WTC11 (cell line): ENCODE results near the gene BASP1. TPM values are rescaled to one million over a fixed set of nuclear protein-coding genes. Genes with fewer than 3 reads are reported as not detected.

Experiments
- ATAC-seq: fragments of 200-7000 bp; cut with Tn5 transposase; 2 replicates; pipeline ENCODE4 v1.10.0; 2021; ENCODE audit warnings: mild to moderate bottlenecking, moderate library complexity
- CTCF ChIA-PET: fragments of 300-600 bp; sonication (Branson Sonifier 250); formaldehyde crosslinking; loops from one replicate; lab custom pipeline; 2021; ENCODE audit warnings: antibody characterized with exemption; lab: Charles Lee
- POLR2A ChIA-PET: fragments of 350-600 bp; sonication (Branson Sonifier 250); formaldehyde crosslinking; loops from one replicate; lab custom pipeline; 2021; ENCODE audit warnings: antibody characterized with exemption; lab: Charles Lee
- DNase-seq: peaks from one replicate; pipeline ENCODE4 v3.0.0; 2021; ENCODE audit warnings: low spot score
- H3K27ac Mint-ChIP-seq: 2 replicates; pipeline ENCODE4 v1.8.0; 2021; ENCODE audit warnings: mixed read lengths
- H3K27me3 Mint-ChIP-seq: 2 replicates; pipeline ENCODE4 v1.8.0; 2021; ENCODE audit warnings: low read depth, mild to moderate bottlenecking, moderate library complexity, mixed read lengths
- H3K36me3 Mint-ChIP-seq: 2 replicates; pipeline ENCODE4 v1.8.0; 2021; ENCODE audit warnings: mixed read lengths
- H3K4me1 Mint-ChIP-seq: 2 replicates; pipeline ENCODE4 v1.8.0; 2022; ENCODE audit warnings: mixed read lengths
- H3K4me3 Mint-ChIP-seq: 2 replicates; pipeline ENCODE4 v1.8.0; 2021; ENCODE audit warnings: mild to moderate bottlenecking, moderate library complexity, mixed read lengths
- H3K9me3 Mint-ChIP-seq: 2 replicates; pipeline ENCODE4 v1.8.0; 2021; ENCODE audit warnings: mixed read lengths
- ATF1 ChIP-seq: sonication (generic); formaldehyde crosslinking; IDR thresholded peaks from 2 replicates; pipeline ENCODE4 v1.8.1; 2023; ENCODE audit warnings: mild to moderate bottlenecking, moderate library complexity, missing genetic modification reagents
- EMX1 ChIP-seq: fragments of 250-450 bp; sonication (Bioruptor Pico); IDR thresholded peaks from 2 replicates; pipeline ENCODE4 v1.8.0; 2021; ENCODE audit warnings: mild to moderate bottlenecking
- ESRRA ChIP-seq: sonication (generic); formaldehyde crosslinking; IDR thresholded peaks from 2 replicates; pipeline ENCODE4 v1.8.1; 2022; ENCODE audit warnings: mild to moderate bottlenecking, missing genetic modification reagents, borderline replicate concordance
- ETV6 ChIP-seq: sonication (generic); formaldehyde crosslinking; IDR thresholded peaks from 2 replicates; pipeline ENCODE4 v1.8.1; 2022; ENCODE audit warnings: mild to moderate bottlenecking, missing genetic modification reagents
- FOXJ3 ChIP-seq: sonication (generic); formaldehyde crosslinking; IDR thresholded peaks from 2 replicates; pipeline ENCODE4 v1.9.0; 2021; ENCODE audit warnings: missing genetic modification reagents, mild to moderate bottlenecking, borderline replicate concordance
- FOXK1 ChIP-seq: sonication (generic); formaldehyde crosslinking; IDR thresholded peaks from 2 replicates; pipeline ENCODE4 v1.8.0; 2022; ENCODE audit warnings: mild to moderate bottlenecking, moderate library complexity, missing genetic modification reagents
- FOXP1 ChIP-seq: sonication (generic); formaldehyde crosslinking; IDR thresholded peaks from 2 replicates; pipeline ENCODE4 v1.8.0; 2022; ENCODE audit warnings: missing genetic modification reagents, mild to moderate bottlenecking, moderate library complexity, borderline replicate concordance
- HMGA2 ChIP-seq: fragments of 250-450 bp; sonication (Bioruptor Pico); IDR thresholded peaks from 2 replicates; pipeline ENCODE4 v1.4.0; 2021; ENCODE audit warnings: mild to moderate bottlenecking, moderate library complexity
- JAZF1 ChIP-seq: fragments of 250-450 bp; sonication (Bioruptor Pico); IDR thresholded peaks from 2 replicates; pipeline ENCODE4 v1.9.0; 2021; ENCODE audit warnings: moderate library complexity, mild to moderate bottlenecking, inconsistent platforms
- TEAD4 ChIP-seq: sonication (generic); formaldehyde crosslinking; IDR thresholded peaks from 2 replicates; pipeline ENCODE4 v1.8.0; 2022; ENCODE audit warnings: mild to moderate bottlenecking, missing genetic modification reagents
- ZBTB21 ChIP-seq: sonication (generic); formaldehyde crosslinking; IDR thresholded peaks from 2 replicates; pipeline ENCODE4 v1.8.1; 2023; ENCODE audit warnings: mild to moderate bottlenecking, missing genetic modification reagents, borderline replicate concordance
- ZNF138 ChIP-seq: sonication (generic); formaldehyde crosslinking; conservative IDR thresholded peaks from 2 replicates; pipeline ENCODE4 v1.8.1; 2022; ENCODE audit warnings: mild to moderate bottlenecking, moderate library complexity, missing genetic modification reagents
- ZNF416 ChIP-seq: fragments of 250-450 bp; sonication (Bioruptor Pico); IDR thresholded peaks from 2 replicates; pipeline ENCODE4 v1.9.0; 2021; ENCODE audit warnings: mild to moderate bottlenecking, inconsistent platforms
- ZNF671 ChIP-seq: fragments of 250-450 bp; sonication (Bioruptor Pico); IDR thresholded peaks from 2 replicates; pipeline ENCODE4 v1.8.0; 2021; ENCODE audit warnings: mild to moderate bottlenecking
- total RNA-seq: library from RNA; stranded (reverse); gene quantifications from 3 replicates; pipeline ENCODE4 v1.2.3, GENCODE V29; 2021
- TF ChIP-seq, protein P1 (sequence below): sonication (generic); formaldehyde crosslinking; IDR thresholded peaks from 2 replicates; pipeline ENCODE4 v1.8.1; 2022; ENCODE audit warnings: low read depth, missing genetic modification reagents, borderline replicate concordance
- TF ChIP-seq, protein P2 (sequence below): sonication (generic); formaldehyde crosslinking; IDR thresholded peaks from 2 replicates; pipeline ENCODE4 v1.8.0; 2022; ENCODE audit warnings: mild to moderate bottlenecking, missing genetic modification reagents
- TF ChIP-seq, protein P3 (sequence below): sonication (generic); formaldehyde crosslinking; IDR thresholded peaks from 2 replicates; pipeline ENCODE4 v1.8.1; 2023; ENCODE audit warnings: mild to moderate bottlenecking, missing genetic modification reagents, moderate library complexity
- TF ChIP-seq, protein P4 (sequence below): fragments of 250-450 bp; sonication (Bioruptor Pico); IDR thresholded peaks from 2 replicates; pipeline ENCODE4 v1.9.0; 2021; ENCODE audit warnings: mild to moderate bottlenecking
- TF ChIP-seq, protein P5 (sequence below): sonication (generic); formaldehyde crosslinking; IDR thresholded peaks from 2 replicates; pipeline ENCODE4 v1.8.0; 2022; ENCODE audit warnings: missing genetic modification reagents
- TF ChIP-seq, protein P6 (sequence below): sonication (generic); formaldehyde crosslinking; conservative IDR thresholded peaks from 2 replicates; pipeline ENCODE4 v1.8.1; 2023; ENCODE audit warnings: mild to moderate bottlenecking, low read depth, missing genetic modification reagents, moderate library complexity

BASP1 gene
- total RNA-seq, 1 experiment from 2014 or later, result 108 TPM

DNA sequence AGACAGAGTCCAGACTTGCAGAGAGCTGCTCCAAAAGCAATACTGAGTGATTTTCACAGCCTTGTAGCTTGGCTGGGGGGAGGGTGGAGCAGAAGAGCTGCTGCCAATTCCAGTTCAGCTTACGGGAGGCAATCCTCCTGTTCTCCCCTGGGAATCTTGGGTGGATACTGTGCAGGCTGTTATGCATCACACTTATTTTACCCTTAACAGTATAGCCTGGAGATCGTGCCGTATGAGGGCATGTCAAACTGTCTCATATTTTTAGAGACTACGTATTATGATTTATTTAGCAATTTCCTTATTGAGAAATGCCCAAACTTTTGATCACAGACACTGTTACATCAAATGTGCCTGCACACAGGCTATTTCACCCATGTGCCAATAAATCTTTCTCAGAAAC lies 85.2 kb downstream of the BASP1 start (continued):
- TF ChIP-seq, protein P1, sequence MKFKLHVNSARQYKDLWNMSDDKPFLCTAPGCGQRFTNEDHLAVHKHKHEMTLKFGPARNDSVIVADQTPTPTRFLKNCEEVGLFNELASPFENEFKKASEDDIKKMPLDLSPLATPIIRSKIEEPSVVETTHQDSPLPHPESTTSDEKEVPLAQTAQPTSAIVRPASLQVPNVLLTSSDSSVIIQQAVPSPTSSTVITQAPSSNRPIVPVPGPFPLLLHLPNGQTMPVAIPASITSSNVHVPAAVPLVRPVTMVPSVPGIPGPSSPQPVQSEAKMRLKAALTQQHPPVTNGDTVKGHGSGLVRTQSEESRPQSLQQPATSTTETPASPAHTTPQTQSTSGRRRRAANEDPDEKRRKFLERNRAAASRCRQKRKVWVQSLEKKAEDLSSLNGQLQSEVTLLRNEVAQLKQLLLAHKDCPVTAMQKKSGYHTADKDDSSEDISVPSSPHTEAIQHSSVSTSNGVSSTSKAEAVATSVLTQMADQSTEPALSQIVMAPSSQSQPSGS (CRISPR knock-in tag), result no peak
- TF ChIP-seq, protein P2, sequence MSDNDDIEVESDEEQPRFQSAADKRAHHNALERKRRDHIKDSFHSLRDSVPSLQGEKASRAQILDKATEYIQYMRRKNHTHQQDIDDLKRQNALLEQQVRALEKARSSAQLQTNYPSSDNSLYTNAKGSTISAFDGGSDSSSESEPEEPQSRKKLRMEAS, result no peak
- TF ChIP-seq ZNF671, result no peak
- TF ChIP-seq, protein P3, sequence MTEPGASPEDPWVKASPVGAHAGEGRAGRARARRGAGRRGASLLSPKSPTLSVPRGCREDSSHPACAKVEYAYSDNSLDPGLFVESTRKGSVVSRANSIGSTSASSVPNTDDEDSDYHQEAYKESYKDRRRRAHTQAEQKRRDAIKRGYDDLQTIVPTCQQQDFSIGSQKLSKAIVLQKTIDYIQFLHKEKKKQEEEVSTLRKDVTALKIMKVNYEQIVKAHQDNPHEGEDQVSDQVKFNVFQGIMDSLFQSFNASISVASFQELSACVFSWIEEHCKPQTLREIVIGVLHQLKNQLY (CRISPR knock-in tag), result no peak
- TF ChIP-seq FOXP1 (CRISPR knock-in tag), result no peak
- TF ChIP-seq, protein P4, sequence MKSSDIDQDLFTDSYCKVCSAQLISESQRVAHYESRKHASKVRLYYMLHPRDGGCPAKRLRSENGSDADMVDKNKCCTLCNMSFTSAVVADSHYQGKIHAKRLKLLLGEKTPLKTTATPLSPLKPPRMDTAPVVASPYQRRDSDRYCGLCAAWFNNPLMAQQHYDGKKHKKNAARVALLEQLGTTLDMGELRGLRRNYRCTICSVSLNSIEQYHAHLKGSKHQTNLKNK (CRISPR knock-in tag), result no peak
- TF ChIP-seq, all 79 proteins: peak for 0

DNA sequence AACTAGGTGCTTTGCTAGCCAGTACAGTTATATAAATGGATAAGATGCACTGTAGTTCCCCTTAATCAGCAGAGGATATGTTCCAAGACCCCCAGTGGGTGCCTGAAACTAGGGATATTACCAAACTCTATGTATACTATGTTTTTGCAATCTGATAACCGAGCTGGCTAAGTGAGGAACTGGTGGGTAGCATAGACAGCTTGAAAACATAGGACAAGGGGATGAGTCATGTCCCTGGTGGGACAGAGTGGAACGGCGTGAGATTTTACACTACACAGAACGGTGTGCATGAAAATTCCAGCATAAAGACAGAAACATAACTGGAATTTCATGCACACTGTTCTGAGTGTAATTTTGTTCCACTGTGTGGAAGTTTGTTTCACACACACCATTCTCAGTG lies 86.9 kb downstream of the BASP1 start:
- no peak overlapping the region for H3K4me3 Mint-ChIP-seq
- CTCF ChIA-PET, result no interaction called here
- DNase-seq, result no peak
- H3K36me3 Mint-ChIP-seq, result no peaks in the 10 kb centered on the region
- POLR2A ChIA-PET, result no interaction called here
- no peaks in the 10 kb centered on the region for H3K27me3 Mint-ChIP-seq
- peaks cover 8% of the 10 kb centered on the region for H3K9me3 Mint-ChIP-seq
- H3K4me1 Mint-ChIP-seq, result peaks cover 9% of the 10 kb centered on the region
- H3K27ac Mint-ChIP-seq, result no peak overlapping the region
- TF ChIP-seq, protein P5, sequence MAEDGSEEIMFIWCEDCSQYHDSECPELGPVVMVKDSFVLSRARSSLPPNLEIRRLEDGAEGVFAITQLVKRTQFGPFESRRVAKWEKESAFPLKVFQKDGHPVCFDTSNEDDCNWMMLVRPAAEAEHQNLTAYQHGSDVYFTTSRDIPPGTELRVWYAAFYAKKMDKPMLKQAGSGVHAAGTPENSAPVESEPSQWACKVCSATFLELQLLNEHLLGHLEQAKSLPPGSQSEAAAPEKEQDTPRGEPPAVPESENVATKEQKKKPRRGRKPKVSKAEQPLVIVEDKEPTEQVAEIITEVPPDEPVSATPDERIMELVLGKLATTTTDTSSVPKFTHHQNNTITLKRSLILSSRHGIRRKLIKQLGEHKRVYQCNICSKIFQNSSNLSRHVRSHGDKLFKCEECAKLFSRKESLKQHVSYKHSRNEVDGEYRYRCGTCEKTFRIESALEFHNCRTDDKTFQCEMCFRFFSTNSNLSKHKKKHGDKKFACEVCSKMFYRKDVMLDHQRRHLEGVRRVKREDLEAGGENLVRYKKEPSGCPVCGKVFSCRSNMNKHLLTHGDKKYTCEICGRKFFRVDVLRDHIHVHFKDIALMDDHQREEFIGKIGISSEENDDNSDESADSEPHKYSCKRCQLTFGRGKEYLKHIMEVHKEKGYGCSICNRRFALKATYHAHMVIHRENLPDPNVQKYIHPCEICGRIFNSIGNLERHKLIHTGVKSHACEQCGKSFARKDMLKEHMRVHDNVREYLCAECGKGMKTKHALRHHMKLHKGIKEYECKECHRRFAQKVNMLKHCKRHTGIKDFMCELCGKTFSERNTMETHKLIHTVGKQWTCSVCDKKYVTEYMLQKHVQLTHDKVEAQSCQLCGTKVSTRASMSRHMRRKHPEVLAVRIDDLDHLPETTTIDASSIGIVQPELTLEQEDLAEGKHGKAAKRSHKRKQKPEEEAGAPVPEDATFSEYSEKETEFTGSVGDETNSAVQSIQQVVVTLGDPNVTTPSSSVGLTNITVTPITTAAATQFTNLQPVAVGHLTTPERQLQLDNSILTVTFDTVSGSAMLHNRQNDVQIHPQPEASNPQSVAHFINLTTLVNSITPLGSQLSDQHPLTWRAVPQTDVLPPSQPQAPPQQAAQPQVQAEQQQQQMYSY, result no peak
- TF ChIP-seq, protein P6, sequence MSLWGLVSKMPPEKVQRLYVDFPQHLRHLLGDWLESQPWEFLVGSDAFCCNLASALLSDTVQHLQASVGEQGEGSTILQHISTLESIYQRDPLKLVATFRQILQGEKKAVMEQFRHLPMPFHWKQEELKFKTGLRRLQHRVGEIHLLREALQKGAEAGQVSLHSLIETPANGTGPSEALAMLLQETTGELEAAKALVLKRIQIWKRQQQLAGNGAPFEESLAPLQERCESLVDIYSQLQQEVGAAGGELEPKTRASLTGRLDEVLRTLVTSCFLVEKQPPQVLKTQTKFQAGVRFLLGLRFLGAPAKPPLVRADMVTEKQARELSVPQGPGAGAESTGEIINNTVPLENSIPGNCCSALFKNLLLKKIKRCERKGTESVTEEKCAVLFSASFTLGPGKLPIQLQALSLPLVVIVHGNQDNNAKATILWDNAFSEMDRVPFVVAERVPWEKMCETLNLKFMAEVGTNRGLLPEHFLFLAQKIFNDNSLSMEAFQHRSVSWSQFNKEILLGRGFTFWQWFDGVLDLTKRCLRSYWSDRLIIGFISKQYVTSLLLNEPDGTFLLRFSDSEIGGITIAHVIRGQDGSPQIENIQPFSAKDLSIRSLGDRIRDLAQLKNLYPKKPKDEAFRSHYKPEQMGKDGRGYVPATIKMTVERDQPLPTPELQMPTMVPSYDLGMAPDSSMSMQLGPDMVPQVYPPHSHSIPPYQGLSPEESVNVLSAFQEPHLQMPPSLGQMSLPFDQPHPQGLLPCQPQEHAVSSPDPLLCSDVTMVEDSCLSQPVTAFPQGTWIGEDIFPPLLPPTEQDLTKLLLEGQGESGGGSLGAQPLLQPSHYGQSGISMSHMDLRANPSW (CRISPR knock-in tag), result no peak
- no peak for TF ChIP-seq HMGA2 (CRISPR knock-in tag)
- no peak for TF ChIP-seq ESRRA (CRISPR knock-in tag)
- TF ChIP-seq ETV6 (CRISPR knock-in tag), result no peak
- ATAC-seq, result no peak

DNA sequence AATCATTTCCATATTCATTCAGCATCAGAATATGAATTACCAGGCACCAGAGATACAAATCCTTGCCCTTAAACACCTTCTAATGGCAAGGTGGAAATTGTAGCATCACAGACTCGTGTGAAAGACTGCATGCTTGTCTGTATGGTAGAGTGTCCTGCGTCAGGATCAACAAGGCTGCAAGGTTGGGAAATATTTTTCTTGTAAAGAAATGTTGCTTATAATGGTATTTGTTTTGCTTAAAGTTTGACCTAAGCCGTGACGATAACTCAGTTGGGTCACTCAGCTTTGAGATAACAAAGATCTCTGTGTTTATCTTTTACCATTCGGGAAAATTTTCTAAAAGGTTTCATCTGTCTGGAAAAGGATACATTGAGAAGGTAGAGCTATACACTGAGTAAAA lies 87.6 kb downstream of the BASP1 start:
- Mint-ChIP-seq H3K36me3 (no peaks in the 10 kb centered on the region), H3K27me3 (no peaks in the 10 kb centered on the region), H3K4me1 (peaks cover 12% of the 10 kb centered on the region), H3K4me3 (no peak overlapping the region), H3K9me3 (peaks cover 8% of the 10 kb centered on the region), H3K27ac (no peak overlapping the region)
- ChIA-PET CTCF (no interaction called here), POLR2A (no interaction called here)
- ATAC-seq, result no peak
- no peak for DNase-seq
- TF ChIP-seq FOXJ3 (CRISPR knock-in tag) (no peak), JAZF1 (CRISPR knock-in tag) (no peak), ZNF416 (CRISPR knock-in tag) (no peak), ZNF138 (CRISPR knock-in tag) (no peak), TEAD4 (CRISPR knock-in tag) (no peak), FOXK1 (no peak), EMX1 (CRISPR knock-in tag) (no peak), ATF1 (CRISPR knock-in tag) (no peak), ZBTB21 (CRISPR knock-in tag) (no peak)
- TF ChIP-seq, protein P3 (CRISPR knock-in tag), result no peak
